Measurements from ENCODE around the gene TASL. TPM values are rescaled to one million over a fixed set of nuclear protein-coding genes. Genes with fewer than 3 reads are reported as not detected.

Gene TASL
- not detected in 2 replicates for total RNA-seq

GRCh38 chrX:30577362-30577991, at the start of gene TASL:
TSS of gene TASL (minus strand) at chrX:30577766. CDS start at chrX:30560355, 17,411 bp downstream.

Other genes with a start within 250 kb of the TASL start
- gene GK, start 75.7 kb upstream of the TASL start, total RNA-seq = 9.1 and 23.2 TPM in 2 replicates